SK-N-MC (cell line): ENCODE measurements around the gene CD276.

Experiments
- DNase-seq: peaks from one replicate; pipeline ENCODE4 v3.0.0-alpha.2; 2011; ENCODE audit warnings: low read depth, low spot score
- H3K27ac ChIP-seq: fragments of 200-600 bp; sonication (generic); 2 replicates; pipeline ENCODE4 v1.5.1; 2016; ENCODE audit warnings: mixed run types
- H3K36me3 ChIP-seq: fragments of 200-600 bp; sonication (generic); 2 replicates; pipeline ENCODE4 v1.6.1; 2017; ENCODE audit warnings: antibody characterized with exemption, low read length, mixed read lengths; ENCODE audit not compliant: insufficient read depth
- H3K4me3 ChIP-seq: fragments of 200-600 bp; sonication (generic); 2 replicates; pipeline ENCODE4 v1.5.1; 2016
- H3K9ac ChIP-seq: fragments of 200-600 bp; sonication (generic); 2 replicates; pipeline ENCODE4 v1.8.0; 2017; ENCODE audit warnings: mixed run types, mixed read lengths; ENCODE audit not compliant: insufficient read length
- H3K9me3 ChIP-seq: fragments of 200-600 bp; sonication (generic); 2 replicates; pipeline ENCODE4 v1.6.1; 2017; ENCODE audit warnings: low read depth, mild to moderate bottlenecking, antibody characterized with exemption, low read length, moderate library complexity, mixed read lengths
- EZH2 ChIP-seq: fragments of 200-600 bp; sonication (generic); IDR thresholded peaks from one replicate; pipeline ENCODE4 v1.6.1; 2017; ENCODE audit warnings: antibody characterized with exemption
- FOXP2 ChIP-seq: optimal IDR thresholded peaks from 2 replicates; pipeline ENCODE3; 2011; ENCODE audit warnings: mild to moderate bottlenecking, moderate library complexity; ENCODE audit not compliant: insufficient read depth; ENCODE audit errors: extremely low read length, control extremely low read depth
- POLR2AphosphoS5 ChIP-seq: IDR thresholded peaks from 2 replicates; pipeline ENCODE4 v1.6.1; 2012; ENCODE audit warnings: mild to moderate bottlenecking, low read depth, low read length, borderline replicate concordance

Gene CD276

GRCh38 chr15:73732930-73733329 lies 48.7 kb downstream of the CD276 start:
- H3K4me3 ChIP-seq: no peak overlapping the region
- H3K27ac ChIP-seq: no peak overlapping the region
- H3K36me3 ChIP-seq: no peaks in the 10 kb centered on the region
- no peak overlapping the region for H3K9ac ChIP-seq
- no peak for DNase-seq
- H3K9me3 ChIP-seq: no peaks in the 10 kb centered on the region
- no peak for TF ChIP-seq FOXP2
- TF ChIP-seq EZH2: no peak
- no peak for TF ChIP-seq POLR2AphosphoS5

DNA sequence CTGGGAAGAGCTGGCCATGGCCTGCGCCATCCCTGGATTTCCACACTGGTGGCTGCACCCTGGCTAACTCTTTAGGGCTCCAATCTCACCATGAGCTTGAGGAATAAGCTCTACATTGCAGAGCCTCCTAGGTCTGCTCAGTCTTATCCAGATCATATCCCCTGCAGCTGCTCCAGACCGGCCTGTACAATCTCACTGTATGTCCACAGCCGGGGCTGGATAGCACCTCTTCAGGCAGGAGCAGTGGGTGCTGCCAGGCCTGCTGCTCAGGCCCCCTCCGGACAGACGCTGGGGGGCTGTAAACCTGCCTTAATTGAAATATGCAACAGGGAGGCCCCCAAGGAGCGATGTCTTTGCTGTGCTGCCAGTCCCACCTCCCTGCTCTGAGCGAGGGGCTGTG lies 53.4 kb downstream of the CD276 start:
- Histone ChIP-seq H3K27ac (no peak overlapping the region), H3K4me3 (no peak overlapping the region), H3K9me3 (no peaks in the 10 kb centered on the region), H3K9ac (no peak overlapping the region), H3K36me3 (no peaks in the 10 kb centered on the region)
- no peak for TF ChIP-seq POLR2AphosphoS5
- no peak for TF ChIP-seq FOXP2
- no peak for TF ChIP-seq EZH2
- DNase-seq: no peak

- no peak overlapping the region for H3K4me3 ChIP-seq
- no peak overlapping the region for H3K27ac ChIP-seq
- DNase-seq: no peak
- TF ChIP-seq EZH2: no peak
- no peak for TF ChIP-seq POLR2AphosphoS5
- TF ChIP-seq FOXP2: no peak
- no peaks in the 10 kb centered on the region for H3K9me3 ChIP-seq
- H3K36me3 ChIP-seq: no peaks in the 10 kb centered on the region
- no peak overlapping the region for H3K9ac ChIP-seq
Observed at GRCh38 chr15:73740152-73741048, 56.2 kb downstream of the CD276 start.

- Histone ChIP-seq H3K9ac (no peak overlapping the region), H3K27ac (no peak overlapping the region), H3K36me3 (no peaks in the 10 kb centered on the region), H3K9me3 (no peaks in the 10 kb centered on the region), H3K4me3 (no peak overlapping the region)
- no peak for DNase-seq
- TF ChIP-seq EZH2: no peak
- no peak for TF ChIP-seq FOXP2
- no peak for TF ChIP-seq POLR2AphosphoS5
Observed at GRCh38 chr15:73741321-73741836, 57.2 kb downstream of the CD276 start.

GRCh38 chr15:73744293-73744692 lies 60.1 kb downstream of the CD276 start:
- TF ChIP-seq FOXP2: no peak
- TF ChIP-seq POLR2AphosphoS5: no peak
- TF ChIP-seq EZH2: no peak
- Histone ChIP-seq H3K27ac (no peak overlapping the region), H3K9me3 (no peaks in the 10 kb centered on the region), H3K4me3 (no peak overlapping the region), H3K36me3 (no peaks in the 10 kb centered on the region), H3K9ac (no peak overlapping the region)
- no peak for DNase-seq

DNA sequence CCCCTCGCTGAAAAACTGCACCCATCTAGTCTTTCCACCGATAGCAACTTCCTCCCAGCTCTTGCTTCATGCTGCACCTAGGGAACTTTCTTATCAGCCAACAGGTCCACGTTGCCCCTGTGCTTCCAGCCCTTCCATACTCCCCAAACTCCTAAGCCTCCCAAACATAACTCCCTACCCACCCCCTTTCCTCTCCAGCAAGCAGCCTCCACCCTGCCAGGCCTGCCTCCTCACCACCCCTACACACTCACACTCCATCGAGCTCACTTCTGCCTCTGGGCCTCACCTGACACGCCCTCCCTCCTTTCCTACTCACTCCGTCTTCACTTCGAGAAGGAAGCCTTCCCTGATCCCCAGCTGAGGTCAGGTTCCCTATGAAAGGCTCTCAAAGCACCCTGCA lies 60.9 kb downstream of the CD276 start:
- no peak overlapping the region for H3K9ac ChIP-seq
- no peak overlapping the region for H3K4me3 ChIP-seq
- no peak for TF ChIP-seq FOXP2
- TF ChIP-seq POLR2AphosphoS5: no peak
- no peak for TF ChIP-seq EZH2

GRCh38 chr15:73746261-73746660 lies 62.1 kb downstream of the CD276 start:
- TF ChIP-seq EZH2 (no peak), POLR2AphosphoS5 (no peak), FOXP2 (no peak)

More for the DNA sequence above, 60.9 kb downstream of the CD276 start:
- no peaks in the 10 kb centered on the region for H3K36me3 ChIP-seq
- DNase-seq: no peak
- no peak overlapping the region for H3K27ac ChIP-seq
- H3K9me3 ChIP-seq: no peaks in the 10 kb centered on the region

DNA sequence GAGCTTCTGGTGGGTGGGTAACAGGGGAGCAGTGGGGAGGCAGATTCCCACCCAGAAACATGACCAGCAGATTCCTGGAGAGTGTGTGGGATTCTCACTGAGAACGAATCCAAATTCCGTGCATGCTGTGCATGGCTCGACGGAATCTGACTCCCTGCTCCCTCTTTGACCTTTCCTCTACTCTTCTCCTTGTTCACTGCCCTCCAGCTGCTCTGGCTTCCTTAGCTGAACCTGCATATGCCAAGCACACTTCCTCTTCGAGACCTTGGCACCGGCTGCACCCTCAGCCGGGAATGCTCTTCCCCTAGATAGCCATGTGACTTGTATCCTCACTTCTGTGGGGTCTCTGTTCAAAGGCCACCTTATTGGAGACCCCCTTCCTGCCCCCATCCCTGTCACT lies 62.7 kb downstream of the CD276 start:
- no peak for DNase-seq
- no peak for TF ChIP-seq POLR2AphosphoS5
- TF ChIP-seq FOXP2: no peak
- TF ChIP-seq EZH2: no peak
- Histone ChIP-seq H3K9me3 (no peaks in the 10 kb centered on the region), H3K27ac (no peak overlapping the region), H3K4me3 (no peak overlapping the region), H3K9ac (no peak overlapping the region), H3K36me3 (no peaks in the 10 kb centered on the region)

More at GRCh38 chr15:73746261-73746660, 62.1 kb downstream of the CD276 start:
- no peaks in the 10 kb centered on the region for H3K36me3 ChIP-seq
- no peak for DNase-seq
- H3K27ac ChIP-seq: no peak overlapping the region
- no peak overlapping the region for H3K9ac ChIP-seq
- H3K4me3 ChIP-seq: no peak overlapping the region
- H3K9me3 ChIP-seq: no peaks in the 10 kb centered on the region
